8988T (cell line): ENCODE measurements around the gene GABBR1.

Source experiments
- DNase-seq: peaks from one replicate; pipeline ENCODE4 v3.0.0; 2011

Gene GABBR1

DNA sequence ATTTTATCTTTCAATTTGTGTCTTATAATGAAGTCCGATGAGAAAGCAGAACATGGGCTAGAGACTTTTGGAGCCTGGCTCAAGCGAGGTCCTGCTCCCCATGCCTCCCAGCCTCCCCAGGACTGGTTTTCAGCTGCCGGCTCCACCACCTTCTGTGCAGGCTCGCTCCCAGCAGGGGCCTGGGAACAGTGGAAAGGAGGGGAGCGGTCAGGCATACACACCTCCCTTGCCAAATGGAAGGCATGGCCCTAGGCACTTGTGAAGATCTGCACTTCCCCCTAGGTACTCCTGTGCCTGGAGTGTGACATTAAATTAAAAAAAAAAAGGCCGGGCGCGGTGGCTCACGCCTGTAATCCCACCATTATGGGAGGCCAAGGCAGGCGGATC, 19.2 kb upstream of the GABBR1 start:
- no peak for DNase-seq

DNA sequence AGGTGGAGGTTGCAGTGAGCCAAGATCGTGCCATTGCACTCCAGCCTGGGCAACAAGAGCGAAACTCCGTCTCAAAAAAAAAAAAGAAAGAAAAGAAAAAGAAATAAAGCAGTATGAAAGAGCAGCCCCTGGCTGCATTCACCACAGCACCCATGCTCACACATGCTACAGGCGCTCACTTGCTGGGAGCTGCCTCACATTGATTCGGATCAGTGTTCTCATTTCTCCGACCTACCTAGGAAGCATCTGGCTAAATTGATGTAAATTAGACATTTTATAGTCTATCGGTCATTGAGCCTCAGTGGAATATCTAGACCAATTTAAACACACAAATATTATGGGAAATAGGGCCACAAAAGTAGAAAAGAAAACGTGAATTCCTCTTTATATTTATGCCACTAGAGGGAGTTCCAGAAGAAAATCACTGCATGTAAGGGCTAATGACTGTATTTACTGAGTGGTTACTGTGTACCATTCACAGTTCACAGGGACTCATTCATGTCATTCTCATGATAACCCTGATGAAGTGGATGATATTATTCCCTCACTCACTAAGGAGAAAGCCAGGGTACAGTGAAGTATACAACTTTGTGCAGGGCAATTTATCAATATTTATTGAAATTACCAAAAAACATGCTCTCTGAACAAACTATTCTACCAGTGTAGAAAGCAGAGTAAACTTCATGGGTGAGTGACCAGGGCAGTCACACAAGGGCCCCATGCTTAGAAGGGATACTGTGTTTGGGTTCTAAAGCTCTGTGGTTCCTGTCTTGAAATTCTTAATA, 18.6 kb upstream of the GABBR1 start:
- no peak for DNase-seq

DNA sequence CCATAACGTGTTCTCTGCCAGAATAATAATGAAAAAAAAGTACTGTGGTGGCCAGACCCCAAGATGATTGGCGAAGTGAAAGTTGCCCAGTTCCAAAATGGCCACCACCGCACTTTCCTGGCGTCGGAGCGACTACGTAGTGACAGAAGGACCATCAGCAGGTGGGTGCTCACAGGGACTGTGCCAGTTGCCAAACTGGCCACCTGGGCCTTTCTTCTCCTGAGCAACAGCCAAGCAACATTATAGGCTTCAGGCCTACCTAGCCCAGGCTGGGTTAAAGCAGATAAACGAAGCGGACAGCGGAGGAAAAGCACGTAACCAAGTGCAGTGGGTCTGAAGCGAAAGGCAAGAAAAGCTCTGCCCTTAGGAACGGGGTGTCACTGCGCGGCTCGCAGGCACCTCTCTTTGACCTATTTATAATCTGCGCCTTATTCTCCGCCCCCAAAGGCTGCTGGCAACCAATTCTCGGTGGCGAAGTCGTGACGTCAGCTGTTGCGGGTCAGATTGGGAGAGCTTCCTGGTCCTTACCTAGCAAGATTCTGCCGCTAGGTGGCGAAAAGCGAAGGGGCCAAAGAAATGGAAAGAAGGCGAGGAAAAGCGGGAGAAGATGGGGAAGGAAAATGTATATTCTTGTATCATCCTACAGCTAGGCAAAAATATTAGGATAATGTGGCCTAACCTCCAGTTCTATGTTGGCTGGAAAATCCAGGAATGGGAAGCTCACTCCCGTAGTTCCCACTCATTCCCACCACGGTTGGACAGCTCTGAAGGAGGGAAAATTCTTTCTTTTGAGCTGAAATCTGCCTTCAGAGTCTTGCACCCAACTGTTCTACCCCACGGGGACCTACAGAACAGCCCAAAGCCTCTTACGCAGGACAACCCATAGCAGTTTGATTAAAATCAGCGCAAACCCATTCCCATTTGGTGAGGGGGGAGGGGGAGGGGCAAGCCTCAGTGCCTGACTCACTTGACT, 17.0 kb upstream of the GABBR1 start:
- peak; percentile 78 for DNase-seq

DNA sequence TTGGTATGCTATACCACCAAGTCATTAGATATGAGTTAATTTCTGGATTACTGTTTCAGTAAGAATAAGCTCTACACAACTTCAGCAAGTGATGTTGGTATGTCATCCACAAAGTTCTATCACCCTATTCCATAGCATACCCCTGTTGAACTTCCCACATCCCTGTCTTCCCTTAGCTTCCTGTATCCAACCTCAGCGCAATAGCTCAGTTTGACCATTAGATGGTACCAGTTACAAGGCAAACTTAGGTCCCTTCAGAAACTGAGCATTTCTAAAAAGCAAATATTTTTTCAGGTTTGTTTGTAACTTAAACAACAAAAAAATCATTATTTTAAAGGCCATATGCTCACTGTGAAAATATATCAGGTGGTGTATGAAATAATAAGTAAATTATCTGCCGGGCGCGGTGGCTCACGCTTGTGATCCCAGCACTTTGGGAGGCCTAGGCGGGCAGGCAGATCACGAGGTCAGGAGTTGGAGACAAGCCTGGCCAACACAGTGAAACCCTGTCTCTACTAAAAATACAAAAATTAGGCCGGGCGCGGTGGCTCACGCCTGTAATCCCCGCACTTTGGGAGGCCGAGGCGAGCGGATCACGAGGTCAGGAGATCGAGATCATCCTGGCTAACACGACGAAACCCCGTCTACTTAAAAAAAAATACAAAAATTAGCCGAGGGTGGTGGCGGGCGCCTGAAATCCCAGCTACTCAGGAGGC, 15.1 kb upstream of the GABBR1 start:
- DNase-seq = no peak

DNA sequence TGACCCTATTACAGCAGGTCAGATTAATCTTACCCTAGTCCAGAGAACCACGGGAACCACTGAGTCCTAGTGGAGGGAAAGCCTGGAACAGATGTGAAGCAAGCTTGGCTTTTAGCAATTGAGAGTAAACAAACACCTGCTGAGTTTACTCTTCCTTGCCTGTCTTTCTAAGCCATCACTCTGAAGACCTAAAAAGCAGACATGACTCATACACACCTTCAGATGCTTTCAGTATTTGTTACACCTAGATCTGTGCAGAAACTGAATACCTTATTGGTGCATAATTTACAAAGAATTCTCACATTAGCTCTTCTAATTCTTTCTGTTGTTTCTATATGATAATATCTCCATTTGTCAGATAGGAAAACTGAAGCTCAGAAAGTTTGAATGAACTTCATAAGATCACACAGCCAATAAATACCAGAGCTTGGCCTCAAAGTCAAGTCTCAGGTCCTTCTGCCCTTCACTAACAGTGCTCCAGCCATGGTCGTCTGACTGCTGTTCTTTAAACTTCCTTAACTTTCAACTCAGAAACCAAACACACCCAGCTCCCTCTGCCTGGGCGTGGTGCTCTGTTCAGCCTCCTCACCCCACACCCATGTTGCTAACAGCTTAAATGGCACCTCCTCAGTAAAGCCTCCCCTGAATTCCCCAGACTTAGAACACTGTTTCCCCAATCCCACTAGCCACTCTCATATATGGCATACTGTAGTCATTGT, 8.6 kb upstream of the GABBR1 start:
- no peak for DNase-seq

DNA sequence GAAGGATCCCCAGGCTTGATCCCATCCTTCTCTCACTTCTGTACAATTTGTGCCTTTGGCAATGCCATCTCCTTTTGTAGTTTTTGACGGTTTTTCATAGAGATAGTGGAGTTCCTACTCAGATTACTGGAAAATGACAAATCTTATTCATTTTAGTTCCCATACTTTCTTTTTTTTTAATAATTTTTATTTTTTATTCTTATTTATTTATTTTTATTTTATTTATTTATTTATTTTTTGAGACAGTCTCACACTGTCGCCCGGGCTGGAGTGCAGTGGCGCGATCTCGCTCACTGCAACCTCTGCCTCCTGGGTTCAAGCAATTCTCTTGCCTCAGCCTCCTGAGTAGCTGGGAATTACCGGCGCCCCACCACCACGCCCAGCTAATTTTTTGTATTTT, 4.3 kb upstream of the GABBR1 start:
- no peak for DNase-seq

DNA sequence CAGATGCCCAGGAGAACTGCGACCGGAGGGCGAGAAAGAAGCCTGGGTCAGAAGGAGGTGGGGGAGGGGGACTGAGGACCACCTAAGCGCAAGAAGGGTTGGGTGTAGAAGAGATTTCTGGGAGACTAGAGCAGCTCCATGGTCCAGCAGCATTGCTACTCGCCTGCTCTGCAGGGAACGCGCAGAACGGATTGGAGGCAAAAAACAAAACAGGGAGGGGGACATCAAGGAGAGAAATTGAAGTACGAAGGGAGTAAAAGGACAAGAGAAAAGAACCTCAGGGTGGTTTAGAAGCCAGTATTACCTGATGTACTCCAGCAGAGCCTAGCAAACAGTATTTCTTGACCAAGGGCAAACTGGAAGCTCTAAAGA, 537 bp upstream of the GABBR1 start:
- DNase-seq = no peak

DNA sequence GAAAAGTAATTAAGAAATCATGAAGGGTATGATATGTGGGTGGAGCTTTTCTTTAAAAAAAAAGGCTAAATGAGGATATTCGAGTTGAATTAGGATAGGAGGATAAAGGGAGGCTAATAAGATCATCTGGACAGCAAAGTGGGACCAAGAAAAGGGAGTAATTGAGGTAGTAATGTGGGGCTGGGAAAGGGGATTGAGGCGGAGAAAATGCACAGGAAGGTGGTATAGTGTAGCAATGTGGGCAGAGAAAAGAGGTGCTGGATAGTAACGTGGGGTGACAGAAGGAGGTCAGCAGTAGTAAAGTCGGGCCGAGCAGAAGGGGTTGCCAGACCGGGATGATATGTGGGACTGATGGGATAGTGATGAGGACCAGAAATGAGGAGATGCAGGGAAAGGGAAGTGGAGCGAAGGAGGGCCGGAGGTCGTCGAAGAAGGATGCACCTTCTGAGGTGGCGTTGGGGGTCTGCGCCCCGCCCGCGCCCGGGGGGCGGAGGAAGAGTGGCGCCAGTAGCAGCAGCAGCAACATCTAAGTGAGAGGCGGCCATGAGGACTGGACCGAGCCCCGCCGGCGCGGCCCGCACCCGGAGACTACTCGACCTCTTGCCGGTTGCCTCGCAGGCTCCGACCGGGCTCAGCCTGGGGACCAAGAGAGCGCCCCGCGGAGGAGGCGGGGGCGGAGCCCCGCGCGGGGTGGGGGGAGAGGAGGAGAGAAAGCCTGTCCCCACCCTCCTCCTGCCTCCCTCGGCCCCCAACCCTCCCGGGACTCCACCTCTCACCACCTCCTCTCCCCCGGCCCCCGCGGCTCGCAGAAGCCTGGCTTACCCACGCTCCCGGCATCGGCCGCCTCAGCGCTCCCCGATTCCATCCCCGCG, 887 bp downstream of the GABBR1 start:
- peak; percentile 47 for DNase-seq

DNA sequence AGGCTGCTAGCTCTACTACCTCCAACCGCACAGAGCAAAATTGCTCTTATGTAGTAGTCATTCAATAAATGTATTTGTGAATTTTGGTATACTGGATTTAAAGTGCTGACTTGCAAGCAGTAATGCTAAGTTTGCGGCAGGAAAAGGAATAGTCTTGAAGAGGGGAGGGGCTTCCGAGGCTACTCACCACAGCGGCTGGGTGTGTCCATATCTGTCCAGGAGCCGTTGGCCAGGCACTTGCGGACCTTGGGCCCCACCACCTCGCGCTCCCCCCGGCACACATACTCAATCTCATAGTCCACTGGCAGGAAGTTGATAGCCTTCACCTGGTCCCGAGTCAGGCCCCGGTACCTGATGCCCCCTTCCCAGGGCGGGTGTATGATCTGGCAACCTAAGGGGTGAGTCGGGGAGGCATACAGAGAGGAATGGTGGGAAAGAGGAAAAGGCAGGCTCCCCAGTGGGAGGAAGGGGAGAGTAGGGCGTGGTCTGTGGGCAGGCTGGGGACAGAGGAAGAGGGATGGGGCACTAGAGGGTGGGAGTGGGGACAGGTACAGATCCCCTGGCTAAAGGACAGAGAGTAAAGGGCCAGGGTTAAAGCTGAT, 1.7 kb downstream of the GABBR1 start:
- no peak for DNase-seq

DNA sequence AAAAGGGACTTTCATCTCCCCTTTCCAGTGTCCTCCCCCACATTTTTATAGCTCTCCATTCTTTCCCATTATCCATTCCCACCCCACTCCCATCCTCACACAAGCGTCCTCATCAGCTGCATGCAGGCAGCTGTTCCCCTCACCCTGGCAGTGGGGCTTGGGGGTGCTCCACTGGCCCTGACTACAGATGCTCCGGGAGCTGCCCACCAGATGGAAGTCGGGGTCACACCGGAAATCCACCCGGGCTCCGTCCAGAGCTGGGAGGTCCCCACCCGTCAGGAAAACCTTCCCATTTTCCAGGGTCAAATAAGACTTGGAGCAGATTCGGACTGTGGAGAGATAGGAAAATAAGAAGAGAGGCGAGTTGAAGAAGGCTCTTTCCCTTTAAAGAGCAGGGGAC, 2.7 kb downstream of the GABBR1 start:
- DNase-seq = no peak

DNA sequence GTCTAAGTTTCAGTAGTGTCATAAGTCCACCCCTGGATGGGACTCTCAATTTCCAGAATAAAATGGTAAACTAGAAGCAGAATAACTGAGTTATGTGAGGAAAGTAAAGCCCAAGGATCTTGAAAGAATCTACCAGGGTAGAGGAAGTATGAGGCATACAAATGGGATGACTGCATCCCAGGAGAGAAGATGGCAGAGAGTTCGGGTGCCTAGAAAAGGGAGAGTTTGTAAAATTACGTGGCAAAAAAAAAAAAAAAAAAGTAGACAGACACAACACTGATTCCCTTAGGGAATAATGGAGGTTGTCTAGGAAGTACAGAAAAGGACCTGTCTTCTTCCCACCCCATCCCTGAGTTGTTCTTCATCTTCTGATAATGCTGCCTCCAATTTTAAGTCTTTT, 3.4 kb downstream of the GABBR1 start:
- no peak for DNase-seq

DNA sequence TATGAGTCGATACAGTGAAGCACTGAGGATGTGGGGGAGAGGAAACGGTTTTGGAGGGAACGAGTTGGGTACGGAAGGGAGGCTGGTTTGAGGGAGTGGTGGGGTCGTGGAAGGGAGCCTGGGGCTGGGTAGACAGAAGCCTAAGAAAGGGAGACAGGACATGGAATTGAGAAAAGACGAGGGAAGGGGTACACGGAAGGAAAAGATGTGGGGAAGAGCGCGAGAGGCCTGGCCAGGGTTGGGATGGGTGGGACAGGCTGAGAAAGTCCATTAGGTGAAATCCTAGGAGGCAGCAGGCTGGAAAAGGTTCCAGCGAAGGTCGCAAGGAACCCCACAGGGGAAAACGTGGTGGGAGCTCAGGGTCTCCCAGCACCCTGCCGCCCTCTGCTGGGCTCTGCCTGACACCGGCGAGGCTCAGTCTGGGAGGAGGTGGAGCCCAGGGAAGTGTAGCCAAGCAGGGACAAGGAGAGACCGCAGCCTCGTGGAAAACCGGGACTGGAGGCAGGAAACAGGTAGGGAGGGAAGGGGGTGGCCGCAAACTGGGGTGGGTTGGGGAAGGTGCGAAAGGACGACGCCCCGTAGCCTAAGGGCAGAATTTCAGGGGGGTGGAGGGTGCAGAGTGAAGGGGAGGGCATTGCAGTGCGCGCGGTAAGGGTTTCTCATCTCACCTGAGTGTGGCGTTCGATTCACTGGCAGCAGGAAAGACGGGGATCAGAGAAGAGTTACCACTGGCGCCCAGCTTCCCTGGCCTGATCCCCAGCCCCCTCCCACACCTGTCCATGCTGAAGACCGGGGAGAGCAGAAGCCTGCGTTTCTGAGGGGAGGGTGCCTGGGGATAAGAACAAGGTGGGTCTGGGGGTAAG, 4.3 kb downstream of the GABBR1 start:
- DNase-seq = peak; percentile 96

DNA sequence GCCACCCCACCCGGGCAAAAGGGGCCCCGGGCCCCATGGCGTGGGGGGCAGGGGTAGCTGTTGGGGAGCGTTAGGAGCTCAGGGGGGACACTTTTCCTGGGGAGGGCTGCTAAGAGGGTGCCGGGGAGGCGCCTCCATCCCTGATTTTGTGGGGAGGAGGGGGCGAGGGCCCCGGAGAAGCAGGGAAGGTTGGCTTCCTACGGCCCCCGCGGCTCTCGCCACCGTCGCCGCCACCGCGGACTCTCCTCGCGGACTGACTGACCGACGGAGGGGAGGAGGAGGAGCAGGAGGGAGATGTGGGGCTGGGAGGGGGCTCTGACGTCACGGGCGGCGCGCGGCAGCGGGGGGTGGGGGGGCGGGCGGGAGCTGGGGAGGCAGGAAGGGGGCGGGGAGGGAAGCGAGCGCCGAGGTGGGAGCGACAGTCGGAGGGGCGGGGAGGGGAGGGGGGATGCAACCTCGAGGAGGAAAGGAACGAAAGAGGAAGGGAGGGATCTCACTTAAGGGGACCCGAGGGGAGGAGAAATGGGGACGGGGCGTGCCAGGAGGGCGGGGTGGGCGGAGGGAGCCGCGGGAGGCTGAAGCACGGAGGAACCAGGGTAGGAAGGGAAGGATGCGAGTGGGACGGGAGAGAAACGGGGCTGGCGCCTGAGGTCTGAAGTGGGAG, 5.1 kb downstream of the GABBR1 start:
- DNase-seq = peak; percentile 69

DNA sequence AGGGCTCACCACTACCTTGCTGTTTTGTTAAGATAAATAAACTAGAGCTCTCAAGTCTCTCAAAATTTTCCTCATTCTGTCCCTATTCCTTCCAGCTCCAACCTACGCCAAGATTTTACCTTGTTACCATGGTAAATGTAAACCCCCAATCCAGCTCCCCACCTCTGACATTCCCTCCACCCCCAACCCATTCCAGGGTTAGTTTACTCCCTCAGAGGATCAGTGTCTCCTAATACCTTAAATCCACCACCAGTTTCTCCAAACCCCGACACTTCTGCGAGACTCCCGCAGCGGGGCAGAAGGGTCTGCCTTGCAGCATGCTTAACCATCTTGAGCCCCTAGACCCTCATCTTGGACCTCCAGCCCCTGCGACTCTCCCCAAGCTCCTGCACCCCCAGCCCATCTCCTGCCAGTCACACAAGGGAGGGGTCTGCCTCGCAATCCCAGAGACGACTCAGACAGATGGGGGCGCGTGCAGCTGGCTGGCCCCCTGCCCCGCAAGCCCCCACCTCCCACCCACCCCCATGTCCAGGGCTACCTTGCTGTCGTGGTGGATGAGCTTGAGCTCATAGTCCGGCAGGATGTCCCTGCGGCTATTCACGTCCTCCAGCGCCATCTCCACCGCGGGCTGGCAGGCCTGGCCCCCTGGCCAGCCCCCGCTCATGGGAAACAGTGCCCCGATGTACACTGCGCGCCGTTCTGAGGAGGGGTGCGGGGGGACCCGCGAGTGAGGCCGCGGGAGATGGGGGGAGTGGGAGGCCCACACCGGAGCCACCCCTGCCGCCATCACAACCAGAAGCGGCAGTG, 5.8 kb downstream of the GABBR1 start:
- no peak for DNase-seq

DNA sequence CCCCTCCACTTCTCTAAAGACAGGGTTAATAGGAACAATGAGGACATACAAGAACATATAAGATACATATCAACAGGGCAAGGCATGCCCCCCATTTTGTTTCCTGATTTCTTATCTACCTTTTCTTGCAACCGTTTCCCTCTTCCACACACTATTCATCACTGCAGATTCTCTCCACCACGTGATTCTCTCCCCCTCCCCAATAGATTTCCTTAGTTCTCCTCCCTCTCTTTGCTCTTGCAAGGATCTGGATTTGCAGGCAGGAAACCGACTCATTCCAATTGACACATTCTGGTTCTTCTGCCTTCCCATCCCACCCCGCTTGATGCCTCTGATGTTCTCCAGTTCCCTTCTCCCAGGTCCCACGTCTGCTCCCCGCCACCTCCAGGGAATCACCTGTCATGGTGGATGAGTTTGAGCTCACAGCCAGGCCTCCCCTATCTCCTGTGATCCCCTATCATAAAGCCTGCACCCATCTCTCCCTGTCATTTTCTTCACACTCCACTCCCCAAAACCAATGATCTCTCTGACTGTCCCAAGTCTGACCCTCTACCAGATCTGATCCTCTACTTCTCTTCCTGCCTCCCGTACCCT, 7.5 kb downstream of the GABBR1 start:
- no peak for DNase-seq

DNA sequence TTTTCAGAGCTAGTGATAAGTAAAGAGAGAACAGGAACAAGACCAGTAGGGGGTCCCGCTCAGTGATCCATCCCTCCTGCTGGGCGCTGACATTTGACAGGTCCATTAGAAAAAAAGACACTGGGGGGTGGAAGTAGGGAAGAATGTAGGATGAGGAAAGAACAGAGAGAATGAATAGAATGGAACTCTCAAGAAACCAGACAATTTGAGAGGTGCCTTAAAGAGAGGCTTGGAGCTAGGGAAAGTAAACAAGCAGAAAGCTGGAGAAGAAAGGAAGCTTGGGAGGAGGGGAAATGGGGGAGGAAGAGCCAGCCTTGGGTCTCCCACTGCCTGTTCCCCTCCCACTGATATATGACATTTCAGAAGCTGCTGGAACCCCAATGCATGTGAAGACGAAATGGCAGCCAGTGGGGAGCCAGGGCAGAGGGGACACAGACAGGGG, 8.4 kb downstream of the GABBR1 start:
- no peak for DNase-seq

DNA sequence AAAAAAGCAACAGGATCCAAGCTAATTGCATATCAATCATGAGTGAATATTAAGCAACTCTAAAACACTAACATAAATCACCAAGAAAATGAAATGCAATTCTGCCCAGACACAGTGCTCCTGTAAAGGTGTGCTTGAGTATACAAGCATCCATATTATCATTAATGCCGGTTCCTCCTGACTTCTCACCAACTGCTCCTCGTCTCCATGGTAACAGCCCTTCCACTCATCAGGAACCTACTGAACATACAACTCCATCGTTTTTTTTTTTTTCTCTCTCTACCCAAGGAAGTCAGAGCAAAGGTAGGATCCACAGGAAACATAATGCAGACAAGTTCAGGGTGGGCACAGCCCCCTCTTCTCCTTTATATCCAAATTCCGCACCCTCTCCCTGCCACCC, 12.4 kb downstream of the GABBR1 start:
- DNase-seq = no peak

DNA sequence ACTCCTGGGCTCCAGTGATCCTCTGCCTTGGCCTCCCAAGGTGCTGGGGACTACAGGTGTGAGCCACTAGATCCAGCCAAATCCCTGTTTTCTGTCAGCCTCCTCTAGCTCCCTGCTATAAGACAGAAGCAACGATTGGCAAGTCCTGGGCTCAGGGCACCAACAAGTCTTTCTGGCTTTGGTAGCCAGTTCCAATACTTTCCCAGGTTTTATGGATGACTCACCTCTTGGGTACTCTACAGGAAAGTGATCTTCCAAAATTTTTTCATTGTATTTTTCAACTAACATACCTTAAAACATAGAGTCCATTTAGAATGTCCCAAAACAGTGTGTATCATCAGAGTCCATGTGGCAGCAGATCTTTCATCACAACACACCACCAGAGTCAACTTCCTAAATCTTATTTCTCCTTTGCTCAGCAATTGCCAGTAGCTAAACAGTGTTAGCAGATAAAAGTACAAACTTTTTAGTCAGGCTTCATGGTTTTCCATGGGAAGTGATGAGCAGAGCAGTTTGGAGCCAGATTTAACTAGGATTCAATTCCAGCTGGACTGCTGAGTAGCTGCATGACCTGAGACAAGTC, 13.3 kb downstream of the GABBR1 start:
- DNase-seq = no peak
